Neural progenitor cell (in vitro differentiated cells): ENCODE data around the gene LMAN1L. TPM values are rescaled to one million over a fixed set of nuclear protein-coding genes. Genes with fewer than 3 reads are reported as not detected.

Experiments
- DNase-seq: peaks from one replicate; pipeline ENCODE4 v3.0.0-alpha.2; 2016; ENCODE audit warnings: low spot score
- H2AFZ ChIP-seq: fragments of 200-600 bp; sonication (generic); replicated peaks from 2 replicates; pipeline ENCODE4 v1.6.1; 2016; ENCODE audit warnings: antibody characterized with exemption
- H3F3A ChIP-seq: fragments of 200-600 bp; sonication (generic); 2 replicates; pipeline ENCODE4 v1.6.1; 2016; ENCODE audit warnings: antibody characterized with exemption, low read depth
- H3K27ac ChIP-seq: fragments of 200-600 bp; sonication (generic); 2 replicates; pipeline ENCODE4 v1.5.1; 2016; ENCODE audit warnings: mild to moderate bottlenecking
- H3K27me3 ChIP-seq: fragments of 200-600 bp; sonication (generic); 2 replicates; pipeline ENCODE4 v1.6.1; 2016; ENCODE audit warnings: mild to moderate bottlenecking, moderate library complexity
- H3K36me3 ChIP-seq: fragments of 200-600 bp; sonication (generic); 2 replicates; pipeline ENCODE4 v1.5.1; 2016
- H3K4me1 ChIP-seq: fragments of 200-600 bp; sonication (generic); 2 replicates; pipeline ENCODE4 v1.6.1; 2016; ENCODE audit warnings: mixed run types
- H3K4me2 ChIP-seq: fragments of 200-600 bp; sonication (generic); 2 replicates; pipeline ENCODE4 v1.6.1; 2016
- H3K4me3 ChIP-seq: fragments of 200-600 bp; sonication (generic); 2 replicates; pipeline ENCODE4 v1.5.1; 2016
- H3K79me2 ChIP-seq: fragments of 200-600 bp; sonication (generic); 2 replicates; pipeline ENCODE4 v1.6.1; 2016; ENCODE audit warnings: low read depth
- H3K9ac ChIP-seq: fragments of 200-600 bp; sonication (generic); 2 replicates; pipeline ENCODE4 v1.6.1; 2016
- H3K9me3 ChIP-seq: fragments of 200-600 bp; sonication (generic); 2 replicates; pipeline ENCODE4 v1.5.1; 2016; ENCODE audit warnings: low read depth
- H4K20me1 ChIP-seq: fragments of 200-600 bp; sonication (generic); 2 replicates; pipeline ENCODE4 v1.6.1; 2016; ENCODE audit warnings: low read depth
- H3K27ac Mint-ChIP-seq: 3 replicates; pipeline ENCODE4 v1.8.0; 2021; ENCODE audit warnings: mixed read lengths
- H3K27me3 Mint-ChIP-seq: 2 replicates; pipeline ENCODE4 v1.8.0; 2022; ENCODE audit warnings: low read depth, mild to moderate bottlenecking, inconsistent platforms, moderate library complexity, mixed read lengths; ENCODE audit not compliant: insufficient read depth
- H3K36me3 Mint-ChIP-seq: 3 replicates; pipeline ENCODE4 v1.8.0; 2021; ENCODE audit warnings: mixed read lengths
- H3K4me1 Mint-ChIP-seq: 3 replicates; pipeline ENCODE4 v1.8.0; 2021; ENCODE audit warnings: mixed read lengths
- H3K4me3 Mint-ChIP-seq: 3 replicates; pipeline ENCODE4 v1.8.0; 2021; ENCODE audit warnings: mild to moderate bottlenecking, moderate library complexity, mixed read lengths
- H3K9me3 Mint-ChIP-seq: 3 replicates; pipeline ENCODE4 v1.8.0; 2020; ENCODE audit warnings: mixed read lengths
- EZH2 ChIP-seq: fragments of 200-600 bp; sonication (generic); IDR thresholded peaks from 2 replicates; pipeline ENCODE4 v1.6.1; 2017; ENCODE audit warnings: antibody characterized with exemption, mild to moderate bottlenecking, moderate library complexity
- EZH2phosphoT487 ChIP-seq: fragments of 200-600 bp; sonication (generic); IDR thresholded peaks from 2 replicates; pipeline ENCODE4 v1.6.1; 2017; ENCODE audit warnings: antibody characterized with exemption
- total RNA-seq: library from RNA; depleted of rRNA; stranded (reverse); fragments of >200 nt; gene quantifications from 2 replicates; pipeline ENCODE4 v1.2.3, GENCODE V29; 2015; ENCODE audit warnings: low replicate concordance
- TF ChIP-seq, protein P1 (sequence below): fragments of 200-600 bp; sonication (generic); IDR thresholded peaks from 2 replicates; pipeline ENCODE4 v1.5.1; 2017; ENCODE audit warnings: antibody characterized with exemption, mild to moderate bottlenecking

The LMAN1L gene
- total RNA-seq, 1 donor from 2014 or later: not detected

DNA sequence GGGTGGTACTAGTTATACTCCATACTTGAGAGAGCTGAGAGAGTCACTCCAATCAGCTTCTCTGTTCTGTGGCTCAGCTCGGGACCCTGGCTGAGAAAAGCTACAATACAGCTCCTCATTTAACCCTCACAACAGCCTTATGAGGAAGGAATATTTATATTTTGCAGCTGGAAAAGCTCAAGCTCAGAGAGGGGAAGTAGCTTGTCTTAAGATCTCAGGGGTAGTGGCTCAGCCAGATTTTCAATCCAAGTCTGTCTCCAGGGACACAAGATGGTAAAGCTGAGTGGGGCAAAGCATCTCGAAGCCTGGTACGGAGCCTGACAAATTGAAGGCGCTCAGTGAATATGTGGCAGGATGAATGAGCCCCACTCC is 45.7 kb downstream of the LMAN1L start:
- peak overlapping the region; percentile 37 for H3K27ac Mint-ChIP-seq
- Histone ChIP-seq H2AFZ (no peak overlapping the region), H3K36me3 (no peaks in the 10 kb centered on the region), H3K4me2 (no peak overlapping the region), H3K27me3 (no peaks in the 10 kb centered on the region), H4K20me1 (peaks cover 13% of the 10 kb centered on the region), H3F3A (no peaks in the 10 kb centered on the region), H3K9ac (no peak overlapping the region), H3K4me3 (no peak overlapping the region), H3K9me3 (no peaks in the 10 kb centered on the region), H3K4me1 (no peaks in the 10 kb centered on the region), H3K27ac (no peak overlapping the region), H3K79me2 (peaks cover 9% of the 10 kb centered on the region)
- H3K36me3 Mint-ChIP-seq: peaks cover under 1% of the 10 kb centered on the region
- H3K27me3 Mint-ChIP-seq: peaks cover 3% of the 10 kb centered on the region
- H3K4me3 Mint-ChIP-seq: no peak overlapping the region
- no peaks in the 10 kb centered on the region for H3K9me3 Mint-ChIP-seq
- peaks cover 6% of the 10 kb centered on the region for H3K4me1 Mint-ChIP-seq
- TF ChIP-seq EZH2 (no peak), EZH2phosphoT487 (no peak)
- TF ChIP-seq, protein P1, sequence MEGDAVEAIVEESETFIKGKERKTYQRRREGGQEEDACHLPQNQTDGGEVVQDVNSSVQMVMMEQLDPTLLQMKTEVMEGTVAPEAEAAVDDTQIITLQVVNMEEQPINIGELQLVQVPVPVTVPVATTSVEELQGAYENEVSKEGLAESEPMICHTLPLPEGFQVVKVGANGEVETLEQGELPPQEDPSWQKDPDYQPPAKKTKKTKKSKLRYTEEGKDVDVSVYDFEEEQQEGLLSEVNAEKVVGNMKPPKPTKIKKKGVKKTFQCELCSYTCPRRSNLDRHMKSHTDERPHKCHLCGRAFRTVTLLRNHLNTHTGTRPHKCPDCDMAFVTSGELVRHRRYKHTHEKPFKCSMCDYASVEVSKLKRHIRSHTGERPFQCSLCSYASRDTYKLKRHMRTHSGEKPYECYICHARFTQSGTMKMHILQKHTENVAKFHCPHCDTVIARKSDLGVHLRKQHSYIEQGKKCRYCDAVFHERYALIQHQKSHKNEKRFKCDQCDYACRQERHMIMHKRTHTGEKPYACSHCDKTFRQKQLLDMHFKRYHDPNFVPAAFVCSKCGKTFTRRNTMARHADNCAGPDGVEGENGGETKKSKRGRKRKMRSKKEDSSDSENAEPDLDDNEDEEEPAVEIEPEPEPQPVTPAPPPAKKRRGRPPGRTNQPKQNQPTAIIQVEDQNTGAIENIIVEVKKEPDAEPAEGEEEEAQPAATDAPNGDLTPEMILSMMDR: no peak
- no peak for DNase-seq

DNA sequence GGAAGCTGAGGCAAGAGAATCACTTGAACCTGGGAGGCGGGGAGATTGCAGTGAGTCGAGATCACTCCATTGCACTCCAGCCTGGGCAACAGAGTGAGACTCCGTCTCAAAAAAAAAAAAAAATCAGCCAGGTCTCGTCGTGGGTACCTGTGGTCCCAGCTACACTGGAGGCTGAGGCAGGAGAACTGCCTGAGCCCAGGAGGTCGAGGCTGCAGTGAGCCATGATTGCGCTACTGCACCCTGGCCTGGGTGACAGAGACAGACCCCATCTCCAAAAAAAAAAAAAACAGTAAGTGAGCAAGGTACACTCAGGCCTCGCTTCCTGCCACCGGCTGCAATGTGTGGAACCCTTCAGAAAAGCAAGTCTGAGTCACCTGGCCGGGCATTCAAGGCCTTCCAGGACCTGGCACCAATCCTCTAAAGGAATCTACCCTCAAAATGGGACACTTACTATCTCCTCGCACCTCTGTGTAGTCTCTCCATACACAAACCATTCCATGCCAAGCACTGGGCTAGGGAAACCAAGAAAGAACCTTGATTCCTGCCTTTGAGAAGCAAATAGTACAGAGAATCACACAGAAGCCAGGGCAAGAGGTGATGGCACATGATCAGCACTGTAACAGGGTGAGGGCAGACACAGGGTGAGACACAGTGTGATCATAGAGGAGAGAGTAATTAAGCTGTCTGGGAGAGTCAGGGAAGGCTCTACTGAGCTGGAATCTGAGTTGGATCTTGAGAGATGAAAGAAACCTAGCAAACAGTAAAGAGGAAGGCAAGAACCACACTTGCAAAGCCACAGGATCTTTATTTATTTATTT is 50.8 kb downstream of the LMAN1L start:
- no peak overlapping the region for H3K9ac ChIP-seq
- no peaks in the 10 kb centered on the region for H3K27me3 Mint-ChIP-seq
- peaks cover 5% of the 10 kb centered on the region for H3K4me1 Mint-ChIP-seq
- H2AFZ ChIP-seq: no peak overlapping the region
- H4K20me1 ChIP-seq: peaks cover 5% of the 10 kb centered on the region
- H3K27ac ChIP-seq: no peak overlapping the region
- no peak overlapping the region for H3K4me3 Mint-ChIP-seq
- DNase-seq: no peak
- H3K36me3 ChIP-seq: no peaks in the 10 kb centered on the region
- no peaks in the 10 kb centered on the region for H3K4me1 ChIP-seq
- H3K9me3 ChIP-seq: no peaks in the 10 kb centered on the region
- peaks cover 6% of the 10 kb centered on the region for H3K9me3 Mint-ChIP-seq
- TF ChIP-seq EZH2 (no peak), EZH2phosphoT487 (no peak)
- TF ChIP-seq, protein P1: no peak
- no peak overlapping the region for H3K4me2 ChIP-seq
- H3F3A ChIP-seq: no peaks in the 10 kb centered on the region
- no peak overlapping the region for H3K27ac Mint-ChIP-seq
- peaks cover 19% of the 10 kb centered on the region for H3K36me3 Mint-ChIP-seq
- H3K79me2 ChIP-seq: peaks cover 39% of the 10 kb centered on the region
- no peak overlapping the region for H3K4me3 ChIP-seq
- H3K27me3 ChIP-seq: no peaks in the 10 kb centered on the region

DNA sequence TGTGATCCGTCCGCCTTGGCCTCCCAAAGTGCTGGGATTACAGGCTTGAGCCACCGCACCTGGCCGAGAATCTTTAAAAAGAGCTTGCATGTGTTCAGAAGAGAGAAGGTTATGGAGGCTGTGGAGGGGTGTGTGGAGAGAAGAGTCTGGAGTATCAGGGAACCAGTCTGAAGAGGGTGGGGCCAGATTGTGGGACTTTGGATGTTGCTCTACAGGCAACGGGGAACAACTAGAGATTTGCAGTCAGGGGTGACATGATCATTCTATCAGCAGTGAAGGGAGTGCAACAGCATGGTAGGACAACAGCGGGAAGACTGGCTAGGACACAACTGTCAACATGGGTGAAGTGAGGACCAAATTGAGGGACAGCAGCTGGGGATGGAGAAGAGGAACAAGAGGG is 51.7 kb downstream of the LMAN1L start:
- Mint-ChIP-seq H3K9me3 (peaks cover 6% of the 10 kb centered on the region), H3K27ac (peak overlapping the region; percentile 40)
- no peaks in the 10 kb centered on the region for H4K20me1 ChIP-seq

More for the DNA sequence above, 51.7 kb downstream of the LMAN1L start:
- Histone ChIP-seq H3K4me2 (no peak overlapping the region), H3K27ac (no peak overlapping the region), H3F3A (no peaks in the 10 kb centered on the region), H3K4me1 (no peaks in the 10 kb centered on the region), H3K79me2 (peaks cover 48% of the 10 kb centered on the region), H3K36me3 (no peaks in the 10 kb centered on the region), H3K9me3 (no peaks in the 10 kb centered on the region), H2AFZ (no peak overlapping the region), H3K9ac (no peak overlapping the region), H3K27me3 (no peaks in the 10 kb centered on the region), H3K4me3 (no peak overlapping the region)
- Mint-ChIP-seq H3K27me3 (no peaks in the 10 kb centered on the region), H3K4me3 (no peak overlapping the region), H3K36me3 (peaks cover 21% of the 10 kb centered on the region), H3K4me1 (peaks cover 5% of the 10 kb centered on the region)
- DNase-seq: no peak
- TF ChIP-seq, protein P1: no peak
- TF ChIP-seq EZH2 (no peak), EZH2phosphoT487 (no peak)
